Stimulated activated naive CD4-positive, alpha-beta T cell treated with Interleukin-2 at 50 U/mL for 16 hours (primary cell): ENCODE results near the gene QKI.
"Not testable (repeated sequence)": the region's sequence is repeated elsewhere in the genome, so short reads cannot be mapped to it uniquely, and the experiment has no call there.

Experiments
- DNase-seq: peaks from one replicate; lab custom pipeline; 2025; lab: John Stamatoyannopoulos, UW

Gene QKI

DNA sequence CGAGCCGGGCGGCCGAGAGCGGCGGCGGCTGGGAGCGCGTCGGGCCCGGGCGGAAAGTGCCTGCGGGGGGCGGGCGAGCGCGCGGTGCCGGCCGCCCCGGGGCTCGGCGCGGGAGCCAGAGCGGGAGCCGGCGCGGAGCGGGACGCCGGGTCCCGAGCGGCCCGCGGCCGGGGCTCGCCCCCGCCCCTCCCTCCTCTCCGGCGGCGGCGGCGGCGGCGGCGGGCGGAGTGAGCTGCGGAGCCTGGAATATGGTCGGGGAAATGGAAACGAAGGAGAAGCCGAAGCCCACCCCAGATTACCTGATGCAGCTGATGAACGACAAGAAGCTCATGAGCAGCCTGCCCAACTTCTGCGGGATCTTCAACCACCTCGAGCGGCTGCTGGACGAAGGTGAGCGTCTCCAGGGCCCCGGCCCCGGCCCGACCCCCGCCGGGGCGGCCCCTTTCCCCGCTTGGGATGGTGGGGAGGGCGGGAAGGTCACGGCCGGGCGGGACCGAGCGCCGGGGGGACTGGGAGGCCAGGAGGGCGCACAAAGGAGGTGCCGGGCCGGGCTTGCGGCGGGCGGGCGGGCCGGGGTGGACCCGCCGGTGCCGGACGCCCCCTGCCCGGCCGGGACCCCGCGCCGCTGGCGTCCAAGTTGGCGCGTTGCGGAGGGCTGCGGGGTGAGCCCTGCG lies 565 bp downstream of the QKI start:
- no peak for DNase-seq

GRCh38 chr6:163415620-163416556 lies 1.4 kb downstream of the QKI start:
- peak; percentile 27 for DNase-seq

GRCh38 chr6:163416557-163417253 lies 2.2 kb downstream of the QKI start:
- DNase-seq, result peak; percentile 13

DNA sequence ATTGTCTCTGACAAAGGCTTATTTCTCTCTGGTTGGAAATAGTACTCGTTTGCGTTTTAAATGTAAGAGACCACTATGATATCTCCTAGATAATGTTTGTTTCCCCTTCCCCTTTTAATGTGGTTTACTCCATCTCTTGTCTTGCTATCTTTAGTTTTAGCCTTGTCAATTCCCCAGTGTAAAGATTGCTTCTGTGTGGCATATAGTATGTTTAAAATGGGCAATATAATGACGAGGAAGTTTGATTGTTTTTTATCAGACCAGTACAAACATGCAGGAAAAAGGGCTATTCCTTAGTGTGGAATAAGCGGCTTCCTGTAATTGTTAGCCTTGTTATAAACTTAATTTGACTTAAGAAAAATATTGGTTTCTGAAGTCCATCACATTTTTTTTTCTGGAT lies 3.1 kb downstream of the QKI start:
- DNase-seq, result no peak

DNA sequence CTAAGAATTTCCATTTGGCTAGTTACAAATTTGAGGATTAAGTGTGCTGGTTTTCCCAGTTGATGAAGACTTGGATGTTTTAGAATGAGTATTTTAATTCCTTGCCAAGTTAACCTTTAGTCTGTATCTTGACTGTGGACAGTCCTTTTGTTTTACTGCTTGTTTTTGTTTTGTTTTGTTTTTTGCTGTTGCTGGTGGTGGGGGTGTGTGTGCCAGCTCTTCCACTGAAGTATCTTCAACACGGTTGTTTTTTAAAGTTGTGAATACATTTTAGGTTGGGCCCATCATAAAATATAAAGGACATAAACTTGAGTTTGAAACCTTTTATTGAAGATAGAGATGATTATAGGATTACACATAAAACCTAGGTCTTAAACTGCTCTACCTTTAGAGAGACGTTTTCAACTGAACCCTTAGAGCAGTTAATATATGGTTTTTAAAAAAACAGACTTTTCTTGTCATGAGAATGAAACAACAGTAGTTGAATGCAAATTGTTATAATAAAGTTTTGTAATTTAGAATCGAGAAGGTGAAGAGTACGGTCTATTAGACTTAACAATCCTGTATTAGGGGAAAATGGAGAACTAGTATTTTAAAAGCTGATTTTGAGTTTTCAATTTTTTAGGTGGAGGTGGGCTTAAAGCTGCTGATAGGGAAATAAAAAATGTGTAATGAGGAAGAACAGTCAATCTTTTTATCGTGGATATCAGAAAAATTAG lies 4.0 kb downstream of the QKI start:
- DNase-seq, result no peak

DNA sequence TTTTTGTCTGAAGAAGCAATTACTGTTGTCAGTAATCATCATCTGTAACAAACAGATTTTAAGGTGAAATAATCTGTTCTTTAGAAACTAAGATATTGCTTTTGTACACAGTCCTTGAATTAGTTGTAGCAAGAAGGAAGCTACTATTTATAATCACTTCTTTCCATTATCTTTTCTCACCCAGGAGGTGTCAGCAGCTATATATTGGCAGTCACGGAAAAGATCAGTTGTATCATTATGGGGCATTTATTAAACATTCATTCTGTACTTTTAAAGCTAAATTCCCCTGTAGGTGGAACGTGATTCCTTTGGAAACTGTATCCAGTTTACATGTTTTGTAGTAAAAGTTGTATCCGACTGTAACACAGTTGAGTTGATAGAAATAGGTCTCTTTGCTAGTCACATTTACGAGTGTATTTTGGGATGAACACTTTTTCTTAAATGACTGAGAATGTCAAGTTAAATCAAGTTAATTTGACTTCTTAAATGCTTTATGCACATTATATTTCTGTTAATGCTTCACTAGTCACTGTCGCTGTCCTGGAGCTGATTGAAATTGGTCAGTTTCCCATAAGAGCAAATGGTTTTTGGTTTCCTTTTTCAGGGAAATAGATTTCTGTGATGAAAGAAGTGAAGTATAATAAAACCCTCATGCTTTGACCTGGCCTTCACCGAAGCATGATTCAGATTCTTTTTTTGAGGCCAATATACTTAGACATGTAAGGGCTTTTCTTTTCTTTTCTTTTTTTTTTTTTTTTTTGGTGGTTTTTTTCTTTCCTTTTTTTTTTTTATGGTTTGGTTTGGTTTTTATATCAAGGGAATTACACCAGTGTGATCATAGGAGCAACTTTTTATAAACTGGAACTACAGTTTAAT lies 5.1 kb downstream of the QKI start:
- no peak for DNase-seq

DNA sequence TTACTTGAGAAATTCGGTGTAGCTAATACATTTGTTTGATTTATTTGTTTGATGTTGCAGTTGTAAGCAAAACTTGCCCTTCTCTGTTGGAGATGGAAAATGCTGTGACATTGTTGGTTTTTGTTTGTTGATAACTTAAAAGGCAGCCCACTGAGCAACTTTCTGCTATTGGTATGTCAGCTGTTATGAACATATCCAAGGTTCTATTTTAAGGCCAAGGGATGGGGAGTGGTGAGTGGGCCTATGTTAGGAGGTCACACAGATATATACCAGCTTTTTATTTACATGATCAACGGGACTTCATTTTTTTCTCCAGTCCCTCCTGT lies 5.7 kb downstream of the QKI start:
- DNase-seq, result no peak

GRCh38 chr6:163422550-163422949 lies 8.0 kb downstream of the QKI start:
- DNase-seq, result no peak

DNA sequence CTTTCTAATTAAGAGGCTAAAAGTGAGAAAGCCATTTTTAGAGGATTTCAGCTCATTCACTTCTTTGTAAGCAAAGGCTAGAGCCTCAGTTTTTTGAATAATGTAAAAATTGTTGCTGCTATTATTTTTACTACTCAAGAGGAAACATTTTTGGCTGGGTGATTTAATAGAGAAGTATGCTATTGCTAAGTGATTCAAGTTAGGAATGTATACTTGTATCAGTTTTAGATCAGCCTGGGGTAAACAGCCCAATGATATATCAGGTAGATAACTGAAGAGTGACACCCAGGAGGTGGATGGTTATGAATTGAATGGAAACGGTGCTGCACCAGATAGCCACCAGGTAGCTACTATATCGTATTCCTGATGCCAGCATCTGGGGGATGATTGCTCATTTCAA lies 9.2 kb downstream of the QKI start:
- DNase-seq, result no peak

DNA sequence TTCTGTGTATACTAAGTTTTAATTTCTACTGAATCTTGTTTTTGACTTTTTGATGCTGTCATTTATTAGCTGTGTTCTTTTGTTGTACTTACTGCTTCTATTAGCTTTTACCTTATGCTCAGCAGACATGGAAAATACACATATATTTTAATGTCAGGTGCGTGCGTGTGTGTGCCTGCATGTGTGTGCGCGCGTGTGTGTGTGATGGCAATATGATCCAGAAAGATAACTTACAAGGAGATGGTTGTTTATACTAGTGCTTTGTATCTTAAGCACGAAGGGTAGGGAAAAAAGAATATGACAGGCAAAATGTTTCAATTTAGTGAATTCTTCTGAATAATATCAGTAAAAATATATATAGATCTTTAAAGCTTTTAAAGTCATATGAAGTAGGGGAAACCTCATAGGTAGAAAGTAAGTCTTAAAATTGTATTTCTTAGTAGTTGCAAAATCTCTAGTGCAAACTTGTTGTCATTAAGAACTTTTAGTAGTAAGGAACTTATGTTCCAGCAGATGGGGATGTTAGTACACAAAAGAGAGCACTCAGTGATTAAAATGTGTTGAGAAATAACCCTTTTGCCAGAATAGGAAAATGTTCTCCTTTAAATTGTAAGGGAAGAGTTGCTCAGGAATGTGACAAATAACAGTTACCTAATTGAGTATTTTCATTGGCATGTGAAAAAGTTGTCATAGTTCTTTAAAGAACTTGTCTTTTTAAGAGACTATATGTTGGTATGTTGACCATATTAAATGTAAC lies 13.2 kb downstream of the QKI start:
- no peak for DNase-seq

- no peak for DNase-seq
Observed at GRCh38 chr6:163428373-163428772, 13.9 kb downstream of the QKI start.

GRCh38 chr6:163429858-163430448 lies 15.4 kb downstream of the QKI start:
- DNase-seq, result no peak

GRCh38 chr6:163432300-163432699 lies 17.8 kb downstream of the QKI start:
- no peak for DNase-seq

DNA sequence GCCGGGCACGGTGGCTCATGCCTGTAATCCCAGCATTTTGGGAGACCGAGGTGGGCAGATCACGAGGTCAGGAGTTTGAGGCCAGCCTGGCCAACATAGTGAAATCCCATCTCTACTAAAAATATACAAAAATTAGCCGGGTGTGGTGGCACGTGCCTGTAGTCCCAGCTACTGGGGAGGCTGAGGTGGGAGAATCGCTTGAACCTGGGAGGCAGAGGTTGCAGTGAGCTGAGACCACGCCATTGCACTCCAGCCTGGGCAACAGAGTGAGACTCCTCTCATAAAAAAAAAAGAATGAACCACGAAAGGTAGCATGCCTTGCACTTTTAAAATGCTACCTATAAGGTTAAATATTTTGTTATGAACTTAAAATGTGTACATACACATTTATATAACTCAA lies 19.0 kb downstream of the QKI start:
- not testable (repeated sequence) for DNase-seq

- no peak for DNase-seq
Observed at GRCh38 chr6:163435023-163435422, 20.5 kb downstream of the QKI start.

- no peak for DNase-seq
Observed at GRCh38 chr6:163436843-163437242, 22.3 kb downstream of the QKI start.

- DNase-seq, result no peak
Observed at GRCh38 chr6:163437466-163437865, 22.9 kb downstream of the QKI start.

- DNase-seq, result no peak
Observed at GRCh38 chr6:163438298-163438939, 23.9 kb downstream of the QKI start.

- DNase-seq, result no peak
Observed at GRCh38 chr6:163438940-163439335, 24.4 kb downstream of the QKI start.

- not testable (repeated sequence) for DNase-seq
Observed at GRCh38 chr6:163439390-163439789, 24.9 kb downstream of the QKI start.
